Neural crest cell (in vitro differentiated cells): ENCODE results near the gene BTBD9. TPM values are rescaled to one million over a fixed set of nuclear protein-coding genes. Genes with fewer than 3 reads are reported as not detected.

Source experiments
- DNase-seq: peaks from one replicate; pipeline ENCODE4 v3.0.0; 2021; ENCODE audit warnings: low read depth, mixed read lengths, low spot score
- H3K27ac Mint-ChIP-seq: one replicate; pipeline ENCODE4 v1.8.0; 2021; ENCODE audit warnings: mild to moderate bottlenecking, mixed read lengths; ENCODE audit not compliant: unreplicated experiment
- H3K27me3 Mint-ChIP-seq: 2 replicates; pipeline ENCODE4 v1.8.0; 2021; ENCODE audit warnings: low read depth, mild to moderate bottlenecking, mixed read lengths
- H3K36me3 Mint-ChIP-seq: 2 replicates; pipeline ENCODE4 v1.8.0; 2021; ENCODE audit warnings: low read depth, mild to moderate bottlenecking, mixed read lengths
- H3K4me1 Mint-ChIP-seq: 2 replicates; pipeline ENCODE4 v1.8.0; 2021; ENCODE audit warnings: mixed read lengths
- H3K4me3 Mint-ChIP-seq: one replicate; pipeline ENCODE4 v1.8.0; 2021; ENCODE audit warnings: mild to moderate bottlenecking, mixed read lengths
- H3K9me3 Mint-ChIP-seq: 2 replicates; pipeline ENCODE4 v1.8.0; 2021; ENCODE audit warnings: mixed read lengths
- CTCF ChIP-seq: fragments of 200-600 bp; sonication (generic); conservative IDR thresholded peaks from 2 replicates; pipeline ENCODE4 v1.5.0; 2021; ENCODE audit warnings: antibody characterized with exemption, mild to moderate bottlenecking
- total RNA-seq: library from RNA; stranded (reverse); gene quantifications from 2 replicates; pipeline ENCODE4 v1.2.1, GENCODE V29; 2021

The BTBD9 gene
- total RNA-seq, 1 donor from 2014 or later, result 18.0 TPM

- H3K27me3 Mint-ChIP-seq, result no peaks in the 10 kb centered on the region
- no peak overlapping the region for H3K27ac Mint-ChIP-seq
- no peak overlapping the region for H3K4me3 Mint-ChIP-seq
- no peaks in the 10 kb centered on the region for H3K9me3 Mint-ChIP-seq
- no peaks in the 10 kb centered on the region for H3K4me1 Mint-ChIP-seq
- H3K36me3 Mint-ChIP-seq, result peaks cover 6% of the 10 kb centered on the region
- no peak for DNase-seq
- TF ChIP-seq CTCF, result no peak
These were observed 90.5 kb downstream of the BTBD9 start for GRCh38 chr6:38549180-38549579.

- DNase-seq, result no peak
- Mint-ChIP-seq H3K4me3 (no peak overlapping the region), H3K36me3 (peaks cover 7% of the 10 kb centered on the region), H3K27me3 (no peaks in the 10 kb centered on the region), H3K9me3 (no peaks in the 10 kb centered on the region), H3K4me1 (no peaks in the 10 kb centered on the region), H3K27ac (no peak overlapping the region)
- no peak for TF ChIP-seq CTCF
These were observed 96.7 kb downstream of the BTBD9 start for GRCh38 chr6:38543022-38543421.

GRCh38 chr6:38542031-38542430, 97.7 kb downstream of the BTBD9 start:
- H3K27me3 Mint-ChIP-seq, result no peaks in the 10 kb centered on the region
- H3K4me3 Mint-ChIP-seq, result no peak overlapping the region
- H3K4me1 Mint-ChIP-seq, result no peaks in the 10 kb centered on the region
- H3K36me3 Mint-ChIP-seq, result peaks cover 3% of the 10 kb centered on the region
- no peaks in the 10 kb centered on the region for H3K9me3 Mint-ChIP-seq
- no peak for DNase-seq
- TF ChIP-seq CTCF, result no peak
- no peak overlapping the region for H3K27ac Mint-ChIP-seq

GRCh38 chr6:38533064-38533463, 106.7 kb downstream of the BTBD9 start:
- no peaks in the 10 kb centered on the region for H3K4me1 Mint-ChIP-seq
- H3K27me3 Mint-ChIP-seq, result no peaks in the 10 kb centered on the region
- H3K36me3 Mint-ChIP-seq, result peaks cover 11% of the 10 kb centered on the region
- peaks cover 4% of the 10 kb centered on the region for H3K9me3 Mint-ChIP-seq
- TF ChIP-seq CTCF, result no peak
- no peak overlapping the region for H3K4me3 Mint-ChIP-seq
- no peak overlapping the region for H3K27ac Mint-ChIP-seq
- no peak for DNase-seq

- no peaks in the 10 kb centered on the region for H3K4me1 Mint-ChIP-seq
- H3K27ac Mint-ChIP-seq, result no peak overlapping the region
- peaks cover 25% of the 10 kb centered on the region for H3K36me3 Mint-ChIP-seq
- no peak overlapping the region for H3K4me3 Mint-ChIP-seq
- no peak for TF ChIP-seq CTCF
- H3K9me3 Mint-ChIP-seq, result peaks cover 11% of the 10 kb centered on the region
- no peaks in the 10 kb centered on the region for H3K27me3 Mint-ChIP-seq
- DNase-seq, result no peak
These were observed 108.6 kb downstream of the BTBD9 start for GRCh38 chr6:38531134-38531533.
